ENCODE data around the gene DDX3X. TPM values are rescaled to one million over a fixed set of nuclear protein-coding genes. Genes with fewer than 3 reads are reported as not detected.
A peak's percentile ranks its signal among the peaks of the same experiment; 100 is the strongest.

DDX3X gene
- total and polyA plus RNA-seq, 2 of the 13 experiments (the other 11 are each of a cell fraction or from before 2014, with no cell fraction given), result 53.5 to 239 TPM

DNA sequence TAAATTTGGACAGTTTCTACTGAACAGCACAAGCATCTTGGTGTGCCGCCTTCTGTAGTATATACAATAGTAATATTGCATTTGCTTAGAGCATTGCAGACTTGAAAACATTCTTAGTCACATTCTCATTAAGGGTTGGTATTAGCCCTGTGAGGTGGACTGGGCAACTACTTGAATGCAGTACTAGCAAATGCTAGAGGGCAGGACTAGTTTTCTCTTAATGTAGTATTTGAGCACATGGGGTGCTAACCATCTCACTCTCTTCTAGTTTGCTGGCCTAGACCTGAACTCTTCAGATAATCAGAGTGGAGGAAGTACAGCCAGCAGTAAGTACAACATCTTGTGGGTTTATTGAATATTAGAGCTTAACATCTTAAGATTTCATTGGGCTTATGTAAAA lies 3.2 kb downstream of the DDX3X start:
- TF ChIP-seq POLR2A (IDR thresholded peaks at IDR 0.05; ENCODE audit: insufficient read depth in 1 of 2, low read depth in 2 of 2, low read length in 2 of 2) (peak in 1 of 2 experiments; percentile 15; a peak in 1 of 4 replicates), HHEX (CRISPR knock-in tag; IDR thresholded peaks at IDR 0.05) (no peak)
- ATAC-seq (no peak), DNase-seq (ENCODE audit: low spot score) (no peak), FAIRE-seq (no peak)
- BruUV-seq (replicated peaks), result no TSS peak
- POLR2A ChIA-PET, result interaction anchor here (1.3 kb wide), 1 partner anchor 10 kb away, joined by 4 read pairs; no protein-coding TSS in a partner anchor
- Histone ChIP-seq H3K4me1 (ENCODE audit: insufficient read depth, low read length) (peaks cover 18% of the 10 kb centered on the region), H3K9me3 (ENCODE audit: low read length) (no peaks in the 10 kb centered on the region), H2AFZ (ENCODE audit: low read length) (no peak overlapping the region), H3K4me3 (replicated peaks in 1 of 3; ENCODE audit: insufficient read depth in 1 of 3, low read depth in 2 of 3, low read length in 3 of 3) (peak overlapping the region; percentile 72 to 88 (median 84); a peak in 5 of 6 replicates), H3K27me3 (ENCODE audit: control insufficient read depth in 1 of 2, insufficient read depth in 2 of 2, low read length in 2 of 2) (no peaks in the 10 kb centered on the region; a peak in 1 of 5 replicates), H3K36me3 (replicated peaks in 1 of 2; ENCODE audit: control insufficient read depth in 1 of 2, insufficient read depth in 2 of 2, low read length in 2 of 2) (peaks cover 1 to 20% of the 10 kb centered on the region in 2 experiments; a peak in 3 of 5 replicates), H3K9ac (ENCODE audit: insufficient read depth, low read depth, low read length) (no peak overlapping the region), H3K27ac (ENCODE audit: extremely low read length, insufficient read depth, low read length) (no peak overlapping the region), H3K79me2 (ENCODE audit: insufficient read depth, low read length) (peaks cover 76% of the 10 kb centered on the region), H4K20me1 (ENCODE audit: insufficient read depth, low read length) (peaks cover 69% of the 10 kb centered on the region), H3K4me2 (ENCODE audit: low read depth, low read length) (peak overlapping the region; percentile 90)
- CTCF ChIA-PET (ENCODE audit: low intra/inter-chr PET ratio, low total read pairs), result no interaction called here
- intact Hi-C loops (cut with micrococcal nuclease; ENCODE audit: unreplicated experiment), result loop anchor here (10.0 kb wide), 1 partner anchor 62 kb away; no protein-coding TSS in a partner anchor
- 17% methylated on average over 1 of the region's 1 CpG for WGBS (ENCODE audit: low lambda C conversion rate)
- in situ Hi-C loops (cut with HindIII; ENCODE audit: extremely low pct_ligation_motif_present, low pct_unique_long_range_greater_than_20kb), result no loop called here

DNA sequence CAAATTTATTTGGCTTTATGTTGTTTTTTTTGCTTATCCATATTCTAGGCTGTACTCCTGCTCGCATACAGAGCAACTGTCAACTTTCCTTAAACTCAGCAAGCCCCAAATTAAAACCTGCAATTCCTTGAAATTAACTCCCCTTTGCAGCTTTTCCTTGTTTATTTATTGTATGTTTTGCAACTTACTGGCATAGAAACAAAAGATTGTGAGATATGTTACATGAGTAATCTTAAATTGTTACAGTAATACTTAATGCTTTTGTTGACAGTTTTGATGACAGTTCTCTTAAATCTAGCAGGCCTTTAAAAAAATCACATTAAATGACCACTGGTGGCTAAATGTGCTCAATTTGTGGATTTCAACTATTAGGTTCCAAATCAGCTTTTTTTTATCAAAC lies 4.5 kb downstream of the DDX3X start:
- POLR2A ChIA-PET, result interaction anchor here (1.3 kb wide), 1 partner anchor 9 kb away, joined by 4 read pairs; no protein-coding TSS in a partner anchor
- H3K36me3 ChIP-seq (replicated peaks in 1 of 2; ENCODE audit: control insufficient read depth in 1 of 2, insufficient read depth in 2 of 2, low read length in 2 of 2), result peaks cover 6 to 32% of the 10 kb centered on the region in 2 experiments; a peak in 3 of 5 replicates

More for the DNA sequence above, 4.5 kb downstream of the DDX3X start:
- Histone ChIP-seq H3K4me3 (replicated peaks in 1 of 3; ENCODE audit: insufficient read depth in 1 of 3, low read depth in 2 of 3, low read length in 3 of 3) (no peak overlapping the region), H3K27ac (ENCODE audit: extremely low read length, insufficient read depth, low read length) (no peak overlapping the region), H3K9me3 (ENCODE audit: low read length) (no peaks in the 10 kb centered on the region), H3K27me3 (ENCODE audit: control insufficient read depth in 1 of 2, insufficient read depth in 2 of 2, low read length in 2 of 2) (no peaks in the 10 kb centered on the region; a peak in 1 of 5 replicates), H3K79me2 (ENCODE audit: insufficient read depth, low read length) (peaks cover 78% of the 10 kb centered on the region), H4K20me1 (ENCODE audit: insufficient read depth, low read length) (peaks cover 73% of the 10 kb centered on the region), H3K4me2 (ENCODE audit: low read depth, low read length) (peak overlapping the region; percentile 90; the same call in 1 of the 2 replicates), H3K9ac (ENCODE audit: insufficient read depth, low read depth, low read length) (0 out of 2 replicates have a peak overlapping the region, but pooled peaks have one; percentile 15), H3K4me1 (ENCODE audit: insufficient read depth, low read length) (peaks cover 18% of the 10 kb centered on the region), H2AFZ (ENCODE audit: low read length) (no peak overlapping the region)
- intact Hi-C loops (cut with micrococcal nuclease; ENCODE audit: unreplicated experiment), result loop anchor here (10.0 kb wide), 1 partner anchor 64 kb away; no protein-coding TSS in a partner anchor
- no TSS peak for BruUV-seq (replicated peaks)
- 88% methylated on average over 1 of the region's 1 CpG for WGBS (ENCODE audit: low lambda C conversion rate)
- FAIRE-seq (no peak), DNase-seq (ENCODE audit: low spot score) (no peak), ATAC-seq (no peak)
- in situ Hi-C loops (cut with HindIII; ENCODE audit: extremely low pct_ligation_motif_present, low pct_unique_long_range_greater_than_20kb), result no loop called here
- CTCF ChIA-PET (ENCODE audit: low intra/inter-chr PET ratio, low total read pairs), result no interaction called here
- TF ChIP-seq ZNF549 (CRISPR knock-in tag; IDR thresholded peaks at IDR 0.05) (no peak), ATF7-NPFF (CRISPR knock-in tag; IDR thresholded peaks at IDR 0.05; ENCODE audit: low read depth) (no peak), JARID2 (CRISPR knock-in tag; IDR thresholded peaks at IDR 0.05; ENCODE audit: insufficient replicate concordance) (no peak), ZFP90 (CRISPR knock-in tag; IDR thresholded peaks at IDR 0.05; ENCODE audit: borderline replicate concordance) (no peak), HMG20B (CRISPR knock-in tag; conservative IDR thresholded peaks at IDR 0.05) (no peak), KDM4B (CRISPR knock-in tag; IDR thresholded peaks at IDR 0.05) (no peak), SATB2 (CRISPR knock-in tag; IDR thresholded peaks at IDR 0.05) (no peak), GTF3A (CRISPR knock-in tag; conservative IDR thresholded peaks at IDR 0.05) (no peak)
- TF ChIP-seq, protein P1, sequence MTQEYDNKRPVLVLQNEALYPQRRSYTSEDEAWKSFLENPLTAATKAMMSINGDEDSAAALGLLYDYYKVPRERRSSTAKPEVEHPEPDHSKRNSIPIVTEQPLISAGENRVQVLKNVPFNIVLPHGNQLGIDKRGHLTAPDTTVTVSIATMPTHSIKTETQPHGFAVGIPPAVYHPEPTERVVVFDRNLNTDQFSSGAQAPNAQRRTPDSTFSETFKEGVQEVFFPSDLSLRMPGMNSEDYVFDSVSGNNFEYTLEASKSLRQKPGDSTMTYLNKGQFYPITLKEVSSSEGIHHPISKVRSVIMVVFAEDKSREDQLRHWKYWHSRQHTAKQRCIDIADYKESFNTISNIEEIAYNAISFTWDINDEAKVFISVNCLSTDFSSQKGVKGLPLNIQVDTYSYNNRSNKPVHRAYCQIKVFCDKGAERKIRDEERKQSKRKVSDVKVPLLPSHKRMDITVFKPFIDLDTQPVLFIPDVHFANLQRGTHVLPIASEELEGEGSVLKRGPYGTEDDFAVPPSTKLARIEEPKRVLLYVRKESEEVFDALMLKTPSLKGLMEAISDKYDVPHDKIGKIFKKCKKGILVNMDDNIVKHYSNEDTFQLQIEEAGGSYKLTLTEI (CRISPR knock-in tag; conservative IDR thresholded peaks at IDR 0.05), result no peak
- TF ChIP-seq, protein P2, sequence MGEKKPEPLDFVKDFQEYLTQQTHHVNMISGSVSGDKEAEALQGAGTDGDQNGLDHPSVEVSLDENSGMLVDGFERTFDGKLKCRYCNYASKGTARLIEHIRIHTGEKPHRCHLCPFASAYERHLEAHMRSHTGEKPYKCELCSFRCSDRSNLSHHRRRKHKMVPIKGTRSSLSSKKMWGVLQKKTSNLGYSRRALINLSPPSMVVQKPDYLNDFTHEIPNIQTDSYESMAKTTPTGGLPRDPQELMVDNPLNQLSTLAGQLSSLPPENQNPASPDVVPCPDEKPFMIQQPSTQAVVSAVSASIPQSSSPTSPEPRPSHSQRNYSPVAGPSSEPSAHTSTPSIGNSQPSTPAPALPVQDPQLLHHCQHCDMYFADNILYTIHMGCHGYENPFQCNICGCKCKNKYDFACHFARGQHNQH (CRISPR knock-in tag; IDR thresholded peaks at IDR 0.05), result no peak
- TF ChIP-seq, protein P3, sequence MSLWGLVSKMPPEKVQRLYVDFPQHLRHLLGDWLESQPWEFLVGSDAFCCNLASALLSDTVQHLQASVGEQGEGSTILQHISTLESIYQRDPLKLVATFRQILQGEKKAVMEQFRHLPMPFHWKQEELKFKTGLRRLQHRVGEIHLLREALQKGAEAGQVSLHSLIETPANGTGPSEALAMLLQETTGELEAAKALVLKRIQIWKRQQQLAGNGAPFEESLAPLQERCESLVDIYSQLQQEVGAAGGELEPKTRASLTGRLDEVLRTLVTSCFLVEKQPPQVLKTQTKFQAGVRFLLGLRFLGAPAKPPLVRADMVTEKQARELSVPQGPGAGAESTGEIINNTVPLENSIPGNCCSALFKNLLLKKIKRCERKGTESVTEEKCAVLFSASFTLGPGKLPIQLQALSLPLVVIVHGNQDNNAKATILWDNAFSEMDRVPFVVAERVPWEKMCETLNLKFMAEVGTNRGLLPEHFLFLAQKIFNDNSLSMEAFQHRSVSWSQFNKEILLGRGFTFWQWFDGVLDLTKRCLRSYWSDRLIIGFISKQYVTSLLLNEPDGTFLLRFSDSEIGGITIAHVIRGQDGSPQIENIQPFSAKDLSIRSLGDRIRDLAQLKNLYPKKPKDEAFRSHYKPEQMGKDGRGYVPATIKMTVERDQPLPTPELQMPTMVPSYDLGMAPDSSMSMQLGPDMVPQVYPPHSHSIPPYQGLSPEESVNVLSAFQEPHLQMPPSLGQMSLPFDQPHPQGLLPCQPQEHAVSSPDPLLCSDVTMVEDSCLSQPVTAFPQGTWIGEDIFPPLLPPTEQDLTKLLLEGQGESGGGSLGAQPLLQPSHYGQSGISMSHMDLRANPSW (CRISPR knock-in tag; IDR thresholded peaks at IDR 0.05; ENCODE audit: borderline replicate concordance), result no peak

Measured in HepG2 (cell line).